CD14-positive monocyte (primary cell): ENCODE results near the gene DHRS7B. TPM values are rescaled to one million over a fixed set of nuclear protein-coding genes. Genes with fewer than 3 reads are reported as not detected.
"Not testable (repeated sequence)": the region's sequence is repeated elsewhere in the genome, so short reads cannot be mapped to it uniquely, and the experiment has no call there.

Experiments
- DNase-seq, 3 donors: peaks; one replicate each; pipeline ENCODE4 v3.0.0-alpha.2; 2011 to 2022
- H2AFZ ChIP-seq: 2 replicates; pipeline ENCODE4 v1.6.0; 2012; ENCODE audit warnings: mild to moderate bottlenecking, low read depth, low read length, inconsistent platforms; ENCODE audit not compliant: insufficient read depth, poor library complexity, severe bottlenecking
- H3K27ac ChIP-seq, 2 donors: 1 replicate in 1 of 2; 2 replicates in 1 of 2; pipeline ENCODE4 v1.5.1; 2012 to 2013; ENCODE audit warnings: low read length in 2 of 2, control low read depth in 1 of 2, inconsistent platforms in 1 of 2, low read depth in 1 of 2, mild to moderate bottlenecking in 1 of 2
- H3K27me3 ChIP-seq, 2 donors: one replicate each; pipeline versions ENCODE4 v1.6.0 to v1.6.1; 2011 to 2013; ENCODE audit warnings: low read length in 2 of 2; ENCODE audit not compliant: control insufficient read depth in 2 of 2, insufficient read depth in 2 of 2
- H3K36me3 ChIP-seq, 2 donors: replicated peaks in 1 of 2; 1 replicate in 1 of 2; 2 replicates in 1 of 2; pipeline versions ENCODE4 v1.5.1 to v1.6.1; 2012 to 2013; ENCODE audit warnings: low read length in 2 of 2, control low read depth in 1 of 2, inconsistent platforms in 1 of 2, mild to moderate bottlenecking in 1 of 2; ENCODE audit not compliant: insufficient read depth in 2 of 2, control insufficient read depth in 1 of 2
- H3K4me1 ChIP-seq, 2 donors: 1 replicate in 1 of 2; 2 replicates in 1 of 2; pipeline versions ENCODE4 v1.5.1 to v1.6.1; 2012 to 2013; ENCODE audit warnings: low read length in 2 of 2, control low read depth in 1 of 2, inconsistent platforms in 1 of 2, mild to moderate bottlenecking in 1 of 2, moderate library complexity in 1 of 2; ENCODE audit not compliant: insufficient read depth in 2 of 2, control insufficient read depth in 1 of 2
- H3K4me2 ChIP-seq: replicated peaks from 2 replicates; pipeline ENCODE3; 2012; ENCODE audit warnings: low read length, moderate library complexity, mild to moderate bottlenecking; ENCODE audit not compliant: poor library complexity, severe bottlenecking; ENCODE audit errors: extremely low read depth
- H3K4me3 ChIP-seq, 3 experiments: fragments of 200-600 bp in 1 of 3; sonication (generic) in 1 of 3; replicated peaks in 1 of 3; 1 replicate in 2 of 3; 2 replicates in 1 of 3; pipeline ENCODE4 v1.5.1; 2011 to 2013; ENCODE audit warnings: low read length in 3 of 3, mild to moderate bottlenecking in 3 of 3, control low read depth in 2 of 3, low read depth in 2 of 3, inconsistent platforms in 1 of 3, moderate library complexity in 1 of 3
- H3K79me2 ChIP-seq: 2 replicates; pipeline ENCODE4 v1.6.0; 2012; ENCODE audit warnings: mild to moderate bottlenecking, control low read depth, inconsistent platforms, low read length, moderate library complexity; ENCODE audit not compliant: insufficient read depth
- H3K9ac ChIP-seq: 2 replicates; pipeline ENCODE4 v1.6.0; 2017; ENCODE audit warnings: low read length, mild to moderate bottlenecking; ENCODE audit not compliant: insufficient read depth, poor library complexity, severe bottlenecking
- H3K9me3 ChIP-seq, 2 donors: replicated peaks in 1 of 2; 1 replicate in 1 of 2; 2 replicates in 1 of 2; pipeline versions ENCODE4 v1.5.1 to v1.6.1; 2012 to 2013; ENCODE audit warnings: low read length in 2 of 2, control low read depth in 1 of 2; ENCODE audit not compliant: control insufficient read depth in 1 of 2, insufficient read depth in 1 of 2
- H4K20me1 ChIP-seq: 2 replicates; pipeline ENCODE4 v1.6.0; 2012; ENCODE audit warnings: mild to moderate bottlenecking, low read length, control low read depth, moderate library complexity; ENCODE audit not compliant: insufficient read depth
- H3K27ac Mint-ChIP-seq, 7 donors: one replicate each; pipeline ENCODE4 v1.8.0; 2020; ENCODE audit warnings: mild to moderate bottlenecking in 7 of 7, mixed read lengths in 7 of 7, moderate library complexity in 6 of 7, inconsistent platforms in 2 of 7
- H3K27me3 Mint-ChIP-seq, 3 donors: one replicate each; pipeline ENCODE4 v1.8.0; 2021 to 2022; ENCODE audit warnings: low read depth in 3 of 3, mild to moderate bottlenecking in 3 of 3, mixed read lengths in 3 of 3, moderate library complexity in 3 of 3, inconsistent platforms in 1 of 3
- H3K36me3 Mint-ChIP-seq, 2 donors: one replicate each; pipeline ENCODE4 v1.8.0; 2020; ENCODE audit warnings: mixed read lengths in 2 of 2, inconsistent platforms in 1 of 2, mild to moderate bottlenecking in 1 of 2
- H3K4me1 Mint-ChIP-seq: one replicate; pipeline ENCODE4 v1.8.0; 2020; ENCODE audit warnings: mild to moderate bottlenecking, mixed read lengths
- H3K4me3 Mint-ChIP-seq, 2 donors: one replicate each; pipeline ENCODE4 v1.8.0; 2020; ENCODE audit warnings: mild to moderate bottlenecking in 2 of 2, mixed read lengths in 2 of 2, moderate library complexity in 1 of 2
- H3K9me3 Mint-ChIP-seq, 7 donors: one replicate each; pipeline ENCODE4 v1.8.0; 2020 to 2022; ENCODE audit warnings: mixed read lengths in 7 of 7, mild to moderate bottlenecking in 6 of 7, moderate library complexity in 6 of 7, inconsistent platforms in 2 of 7
- WGBS: methylation state at CpG from one replicate; pipeline ENCODE4 v1.1.5; 2013; ENCODE audit warnings: missing lambda C conversion rate; ENCODE audit not compliant: insufficient coverage; 5-methylcytosine and 5-hydroxymethylcytosine counted together
- intact Hi-C, 2 donors: fragments of 100-400 bp; cut with micrococcal nuclease; formaldehyde crosslinking; loops; one replicate each; pipeline versions ENCODE4 v1.15.0 to v1.15.1; 2023
- polyA plus RNA-seq, 3 donors: library from polyadenylated mRNA; depleted of rRNA in 1 of 3; unstranded in 2 of 3; stranded (reverse) in 1 of 3; fragments of 300-500 nt in 2 of 3; fragments of >200 nt in 1 of 3; fragmentation: Illumina TruSeq in 2 of 3; gene quantifications; 1 replicate in 2 of 3; 2 replicates in 1 of 3; pipeline ENCODE4 v1.2.3, GENCODE V29; 2012 to 2021
- TF ChIP-seq, protein P1 (sequence below): fragments of 200-600 bp; IDR thresholded peaks from one replicate; pipeline ENCODE4 v1.8.0; 2022; ENCODE audit warnings: antibody characterized with exemption, mild to moderate bottlenecking

Gene DHRS7B
- polyA plus RNA-seq, 3 donors = 23.2 to 37.8 (median 33.9) TPM

DNA sequence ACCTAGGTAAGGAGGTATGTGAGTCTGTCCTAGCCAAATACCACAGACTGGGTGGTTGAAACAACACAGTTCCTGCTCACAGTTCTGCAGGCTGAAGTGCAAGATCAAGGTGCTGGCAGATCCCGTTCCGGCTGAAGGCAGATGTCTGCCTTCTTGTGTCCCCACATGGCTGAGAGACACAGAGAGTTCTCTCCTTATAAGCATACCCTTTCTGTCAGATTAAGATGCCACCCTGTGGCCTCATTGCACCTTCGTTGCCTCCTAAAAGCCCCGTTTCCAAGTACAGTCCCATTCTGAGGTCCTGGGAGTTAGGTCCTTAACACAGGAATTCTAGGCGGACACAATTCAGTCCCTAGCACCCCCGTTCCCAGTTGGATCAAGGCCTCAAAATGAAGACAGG lies 96.3 kb downstream of the DHRS7B start:
- H3K4me3 Mint-ChIP-seq = no peak overlapping the region

DNA sequence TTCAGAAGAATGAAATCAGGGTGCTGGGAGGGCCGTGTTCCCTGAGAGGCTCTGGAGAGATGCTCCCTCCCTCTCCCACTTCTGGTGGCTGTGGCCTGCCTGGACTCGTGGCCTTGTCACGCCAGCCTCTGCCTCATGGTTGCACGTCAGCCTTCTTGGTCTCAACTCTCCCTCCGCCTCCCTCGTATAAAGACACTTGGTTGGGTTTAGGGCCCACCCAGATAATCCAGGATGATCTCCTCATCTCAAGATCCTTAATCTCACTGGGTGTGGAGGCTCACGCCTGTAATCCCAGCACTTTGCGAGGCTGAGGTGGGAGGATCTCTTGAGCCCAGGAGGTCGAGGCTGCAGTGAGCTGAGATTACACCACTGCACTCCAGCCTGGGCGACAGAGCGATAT lies 100.5 kb downstream of the DHRS7B start:
- H3K4me3 ChIP-seq, H3K9me3 ChIP-seq, H2AFZ ChIP-seq, H3K79me2 ChIP-seq, DNase-seq, H3K27me3 ChIP-seq, H3K9ac ChIP-seq, H3K27me3 Mint-ChIP-seq, intact Hi-C loops, H4K20me1 ChIP-seq, H3K27ac ChIP-seq, H3K4me3 Mint-ChIP-seq, H3K4me2 ChIP-seq: not testable (repeated sequence)
- 87% methylated on average over 5 of the region's 11 CpGs for WGBS
- H3K9me3 Mint-ChIP-seq = peaks cover 4 to 17% (median 7%) of the 10 kb centered on the region in 7 donors
- Histone ChIP-seq H3K36me3 (peaks cover 0 to 13% of the 10 kb centered on the region in 2 donors), H3K4me1 (peaks cover 12 to 20% of the 10 kb centered on the region in 2 donors)
- peaks cover 24% of the 10 kb centered on the region for H3K4me1 Mint-ChIP-seq
- peaks cover 15 to 18% of the 10 kb centered on the region in 2 donors for H3K36me3 Mint-ChIP-seq
- peak overlapping the region in 1 of 7 donors; percentile 38 for H3K27ac Mint-ChIP-seq

More for the DNA sequence above, 96.3 kb downstream of the DHRS7B start:
- Histone ChIP-seq H4K20me1 (no peaks in the 10 kb centered on the region), H3K4me2 (no peak overlapping the region), H3K4me1 (peaks cover 20 to 33% of the 10 kb centered on the region in 2 donors), H3K79me2 (peaks cover 29% of the 10 kb centered on the region), H3K9me3 (peaks cover 0 to 8% of the 10 kb centered on the region in 2 donors), H3K27me3 (no peaks in the 10 kb centered on the region), H3K4me3 (no peak overlapping the region), H3K36me3 (peaks cover 3 to 34% of the 10 kb centered on the region in 2 donors), H2AFZ (no peak overlapping the region), H3K9ac (no peak overlapping the region), H3K27ac (no peak overlapping the region)
- peaks cover 0 to 11% (median 6%) of the 10 kb centered on the region in 7 donors for H3K9me3 Mint-ChIP-seq
- peaks cover 0 to 3% (median 0%) of the 10 kb centered on the region in 3 donors for H3K27me3 Mint-ChIP-seq
- H3K4me1 Mint-ChIP-seq = peaks cover 38% of the 10 kb centered on the region
- intact Hi-C loops = no loop called here
- H3K36me3 Mint-ChIP-seq = peaks cover 25 to 32% of the 10 kb centered on the region in 2 donors
- peak overlapping the region in 1 of 7 donors; percentile 8 for H3K27ac Mint-ChIP-seq
- 94% methylated on average over 4 of the region's 6 CpGs for WGBS
- TF ChIP-seq, protein P1, sequence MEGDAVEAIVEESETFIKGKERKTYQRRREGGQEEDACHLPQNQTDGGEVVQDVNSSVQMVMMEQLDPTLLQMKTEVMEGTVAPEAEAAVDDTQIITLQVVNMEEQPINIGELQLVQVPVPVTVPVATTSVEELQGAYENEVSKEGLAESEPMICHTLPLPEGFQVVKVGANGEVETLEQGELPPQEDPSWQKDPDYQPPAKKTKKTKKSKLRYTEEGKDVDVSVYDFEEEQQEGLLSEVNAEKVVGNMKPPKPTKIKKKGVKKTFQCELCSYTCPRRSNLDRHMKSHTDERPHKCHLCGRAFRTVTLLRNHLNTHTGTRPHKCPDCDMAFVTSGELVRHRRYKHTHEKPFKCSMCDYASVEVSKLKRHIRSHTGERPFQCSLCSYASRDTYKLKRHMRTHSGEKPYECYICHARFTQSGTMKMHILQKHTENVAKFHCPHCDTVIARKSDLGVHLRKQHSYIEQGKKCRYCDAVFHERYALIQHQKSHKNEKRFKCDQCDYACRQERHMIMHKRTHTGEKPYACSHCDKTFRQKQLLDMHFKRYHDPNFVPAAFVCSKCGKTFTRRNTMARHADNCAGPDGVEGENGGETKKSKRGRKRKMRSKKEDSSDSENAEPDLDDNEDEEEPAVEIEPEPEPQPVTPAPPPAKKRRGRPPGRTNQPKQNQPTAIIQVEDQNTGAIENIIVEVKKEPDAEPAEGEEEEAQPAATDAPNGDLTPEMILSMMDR = no peak
- no peak for DNase-seq
